Measurements from ENCODE around the gene BTG1. TPM values are rescaled to one million over a fixed set of nuclear protein-coding genes. Genes with fewer than 3 reads are reported as not detected.

Gene BTG1
- total and polyA plus RNA-seq, 9 of the 15 experiments (the other 6 are each of a cell fraction or from before 2014, with no cell fraction given) = 3.7 to 28.6 (median 7.4) TPM

DNA sequence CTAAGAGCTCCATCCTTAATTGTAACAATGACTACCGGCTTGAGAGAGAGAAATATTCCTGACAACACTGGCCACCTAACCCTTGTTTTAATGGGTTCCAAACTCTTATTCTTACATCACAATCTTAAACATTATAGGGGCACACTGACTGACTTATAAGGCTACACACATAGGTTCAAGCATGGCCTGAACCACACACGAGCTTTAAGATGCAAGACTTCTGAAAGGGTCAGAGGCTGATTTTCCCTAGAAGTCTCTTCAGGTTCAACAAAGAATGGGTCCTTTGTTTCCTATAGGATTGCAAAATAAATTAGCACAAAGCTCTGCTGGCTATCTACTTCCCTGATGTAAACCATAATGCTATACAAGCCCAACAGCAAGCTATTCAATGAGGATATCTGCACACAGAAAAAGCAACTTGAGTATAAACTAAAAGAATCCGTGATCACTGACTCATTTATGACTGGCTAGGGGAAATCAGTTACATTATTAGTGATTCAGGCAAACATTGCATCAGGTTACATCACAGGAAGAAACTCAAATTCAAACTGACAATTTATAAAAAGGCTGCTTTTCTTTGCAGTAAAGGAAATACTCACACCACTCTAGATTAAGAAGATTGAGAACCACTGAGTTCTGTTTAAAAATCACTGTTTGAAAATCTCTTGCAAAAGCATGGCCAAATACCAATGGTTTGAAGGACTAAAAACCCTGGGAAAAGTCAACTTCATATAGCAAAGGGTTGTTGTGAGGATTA lies 8.5 kb downstream of the BTG1 start (continued):
- TF ChIP-seq, protein P1, sequence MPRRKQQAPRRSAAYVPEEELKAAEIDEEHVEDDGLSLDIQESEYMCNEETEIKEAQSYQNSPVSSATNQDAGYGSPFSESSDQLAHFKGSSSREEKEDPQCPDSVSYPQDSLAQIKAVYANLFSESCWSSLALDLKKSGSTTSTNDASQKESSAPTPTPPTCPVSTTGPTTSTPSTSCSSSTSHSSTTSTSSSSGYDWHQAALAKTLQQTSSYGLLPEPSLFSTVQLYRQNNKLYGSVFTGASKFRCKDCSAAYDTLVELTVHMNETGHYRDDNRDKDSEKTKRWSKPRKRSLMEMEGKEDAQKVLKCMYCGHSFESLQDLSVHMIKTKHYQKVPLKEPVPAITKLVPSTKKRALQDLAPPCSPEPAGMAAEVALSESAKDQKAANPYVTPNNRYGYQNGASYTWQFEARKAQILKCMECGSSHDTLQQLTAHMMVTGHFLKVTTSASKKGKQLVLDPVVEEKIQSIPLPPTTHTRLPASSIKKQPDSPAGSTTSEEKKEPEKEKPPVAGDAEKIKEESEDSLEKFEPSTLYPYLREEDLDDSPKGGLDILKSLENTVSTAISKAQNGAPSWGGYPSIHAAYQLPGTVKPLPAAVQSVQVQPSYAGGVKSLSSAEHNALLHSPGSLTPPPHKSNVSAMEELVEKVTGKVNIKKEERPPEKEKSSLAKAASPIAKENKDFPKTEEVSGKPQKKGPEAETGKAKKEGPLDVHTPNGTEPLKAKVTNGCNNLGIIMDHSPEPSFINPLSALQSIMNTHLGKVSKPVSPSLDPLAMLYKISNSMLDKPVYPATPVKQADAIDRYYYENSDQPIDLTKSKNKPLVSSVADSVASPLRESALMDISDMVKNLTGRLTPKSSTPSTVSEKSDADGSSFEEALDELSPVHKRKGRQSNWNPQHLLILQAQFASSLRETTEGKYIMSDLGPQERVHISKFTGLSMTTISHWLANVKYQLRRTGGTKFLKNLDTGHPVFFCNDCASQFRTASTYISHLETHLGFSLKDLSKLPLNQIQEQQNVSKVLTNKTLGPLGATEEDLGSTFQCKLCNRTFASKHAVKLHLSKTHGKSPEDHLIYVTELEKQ (CRISPR knock-in tag; IDR thresholded peaks at IDR 0.05) = no peak
- TF ChIP-seq CC2D1A (IDR thresholded peaks at IDR 0.05) (no peak), ZZZ3 (IDR thresholded peaks at IDR 0.05) (no peak), TBL1XR1 (IDR thresholded peaks at IDR 0.05; ENCODE audit: low read length in 2 of 2) (no peak), ZNF239 (CRISPR knock-in tag; IDR thresholded peaks at IDR 0.05) (no peak), KDM2B (CRISPR knock-in tag; IDR thresholded peaks at IDR 0.05) (no peak), EGR1 (conservative IDR thresholded peaks at IDR 0.05) (no peak), DIDO1 (tag; IDR thresholded peaks at IDR 0.05; ENCODE audit: low read depth) (no peak), RBM22 (IDR thresholded peaks at IDR 0.05; ENCODE audit: low read depth, low read length, poor library complexity, severe bottlenecking) (no peak), ZNF146 (CRISPR knock-in tag; IDR thresholded peaks at IDR 0.05; ENCODE audit: unreplicated experiment) (no peak), ZNF75A (CRISPR knock-in tag; IDR thresholded peaks at IDR 0.05) (no peak), ZNF121 (CRISPR knock-in tag; conservative IDR thresholded peaks at IDR 0.05) (no peak)
- TF ChIP-seq, protein P2, sequence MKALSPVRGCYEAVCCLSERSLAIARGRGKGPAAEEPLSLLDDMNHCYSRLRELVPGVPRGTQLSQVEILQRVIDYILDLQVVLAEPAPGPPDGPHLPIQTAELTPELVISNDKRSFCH (CRISPR knock-in tag; IDR thresholded peaks at IDR 0.05) = no peak
- TF ChIP-seq, protein P2 (tag; IDR thresholded peaks at IDR 0.05) = no peak
- TF ChIP-seq, protein P3, sequence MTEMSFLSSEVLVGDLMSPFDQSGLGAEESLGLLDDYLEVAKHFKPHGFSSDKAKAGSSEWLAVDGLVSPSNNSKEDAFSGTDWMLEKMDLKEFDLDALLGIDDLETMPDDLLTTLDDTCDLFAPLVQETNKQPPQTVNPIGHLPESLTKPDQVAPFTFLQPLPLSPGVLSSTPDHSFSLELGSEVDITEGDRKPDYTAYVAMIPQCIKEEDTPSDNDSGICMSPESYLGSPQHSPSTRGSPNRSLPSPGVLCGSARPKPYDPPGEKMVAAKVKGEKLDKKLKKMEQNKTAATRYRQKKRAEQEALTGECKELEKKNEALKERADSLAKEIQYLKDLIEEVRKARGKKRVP (CRISPR knock-in tag; IDR thresholded peaks at IDR 0.05) = peak; percentile 46; the same call in 1 of the 2 replicates
- TF ChIP-seq, protein P4, sequence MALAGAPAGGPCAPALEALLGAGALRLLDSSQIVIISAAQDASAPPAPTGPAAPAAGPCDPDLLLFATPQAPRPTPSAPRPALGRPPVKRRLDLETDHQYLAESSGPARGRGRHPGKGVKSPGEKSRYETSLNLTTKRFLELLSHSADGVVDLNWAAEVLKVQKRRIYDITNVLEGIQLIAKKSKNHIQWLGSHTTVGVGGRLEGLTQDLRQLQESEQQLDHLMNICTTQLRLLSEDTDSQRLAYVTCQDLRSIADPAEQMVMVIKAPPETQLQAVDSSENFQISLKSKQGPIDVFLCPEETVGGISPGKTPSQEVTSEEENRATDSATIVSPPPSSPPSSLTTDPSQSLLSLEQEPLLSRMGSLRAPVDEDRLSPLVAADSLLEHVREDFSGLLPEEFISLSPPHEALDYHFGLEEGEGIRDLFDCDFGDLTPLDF (CRISPR knock-in tag; IDR thresholded peaks at IDR 0.05) = no peak
- TF ChIP-seq, protein P5, sequence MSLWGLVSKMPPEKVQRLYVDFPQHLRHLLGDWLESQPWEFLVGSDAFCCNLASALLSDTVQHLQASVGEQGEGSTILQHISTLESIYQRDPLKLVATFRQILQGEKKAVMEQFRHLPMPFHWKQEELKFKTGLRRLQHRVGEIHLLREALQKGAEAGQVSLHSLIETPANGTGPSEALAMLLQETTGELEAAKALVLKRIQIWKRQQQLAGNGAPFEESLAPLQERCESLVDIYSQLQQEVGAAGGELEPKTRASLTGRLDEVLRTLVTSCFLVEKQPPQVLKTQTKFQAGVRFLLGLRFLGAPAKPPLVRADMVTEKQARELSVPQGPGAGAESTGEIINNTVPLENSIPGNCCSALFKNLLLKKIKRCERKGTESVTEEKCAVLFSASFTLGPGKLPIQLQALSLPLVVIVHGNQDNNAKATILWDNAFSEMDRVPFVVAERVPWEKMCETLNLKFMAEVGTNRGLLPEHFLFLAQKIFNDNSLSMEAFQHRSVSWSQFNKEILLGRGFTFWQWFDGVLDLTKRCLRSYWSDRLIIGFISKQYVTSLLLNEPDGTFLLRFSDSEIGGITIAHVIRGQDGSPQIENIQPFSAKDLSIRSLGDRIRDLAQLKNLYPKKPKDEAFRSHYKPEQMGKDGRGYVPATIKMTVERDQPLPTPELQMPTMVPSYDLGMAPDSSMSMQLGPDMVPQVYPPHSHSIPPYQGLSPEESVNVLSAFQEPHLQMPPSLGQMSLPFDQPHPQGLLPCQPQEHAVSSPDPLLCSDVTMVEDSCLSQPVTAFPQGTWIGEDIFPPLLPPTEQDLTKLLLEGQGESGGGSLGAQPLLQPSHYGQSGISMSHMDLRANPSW (CRISPR knock-in tag; IDR thresholded peaks at IDR 0.05) = no peak
- TF ChIP-seq, protein P6, sequence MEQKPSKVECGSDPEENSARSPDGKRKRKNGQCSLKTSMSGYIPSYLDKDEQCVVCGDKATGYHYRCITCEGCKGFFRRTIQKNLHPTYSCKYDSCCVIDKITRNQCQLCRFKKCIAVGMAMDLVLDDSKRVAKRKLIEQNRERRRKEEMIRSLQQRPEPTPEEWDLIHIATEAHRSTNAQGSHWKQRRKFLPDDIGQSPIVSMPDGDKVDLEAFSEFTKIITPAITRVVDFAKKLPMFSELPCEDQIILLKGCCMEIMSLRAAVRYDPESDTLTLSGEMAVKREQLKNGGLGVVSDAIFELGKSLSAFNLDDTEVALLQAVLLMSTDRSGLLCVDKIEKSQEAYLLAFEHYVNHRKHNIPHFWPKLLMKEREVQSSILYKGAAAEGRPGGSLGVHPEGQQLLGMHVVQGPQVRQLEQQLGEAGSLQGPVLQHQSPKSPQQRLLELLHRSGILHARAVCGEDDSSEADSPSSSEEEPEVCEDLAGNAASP (IDR thresholded peaks at IDR 0.05) = no peak

Measured in K562 (cell line).